ENCODE results near the gene FAM83C.

DNA sequence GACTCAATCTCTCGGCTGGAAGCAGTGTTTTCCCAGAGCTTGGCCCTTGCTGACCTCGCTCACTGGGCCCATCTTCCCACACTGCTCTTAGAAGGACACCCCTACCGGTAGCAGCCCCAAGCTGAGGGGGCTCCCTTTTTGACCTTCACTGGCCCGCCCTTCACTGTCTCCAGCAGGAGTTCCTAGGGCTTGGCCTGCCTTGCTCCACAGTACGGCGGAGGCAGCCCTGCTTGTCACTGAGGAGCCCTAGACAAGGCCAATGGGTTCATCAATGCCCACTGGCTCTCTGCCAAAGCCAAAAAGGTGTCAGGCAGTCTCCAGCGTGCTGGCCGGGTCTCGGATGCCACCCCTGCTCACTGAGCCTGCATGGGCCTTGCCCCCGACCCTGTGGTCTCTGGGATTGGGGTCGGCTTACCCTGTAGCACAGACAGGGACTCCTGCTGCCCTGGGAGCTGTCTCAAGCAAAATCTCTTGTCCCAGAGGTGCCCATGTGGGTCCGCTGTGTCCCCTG is 16.4 kb downstream of the FAM83C start:
- TF ChIP-seq, protein P1, sequence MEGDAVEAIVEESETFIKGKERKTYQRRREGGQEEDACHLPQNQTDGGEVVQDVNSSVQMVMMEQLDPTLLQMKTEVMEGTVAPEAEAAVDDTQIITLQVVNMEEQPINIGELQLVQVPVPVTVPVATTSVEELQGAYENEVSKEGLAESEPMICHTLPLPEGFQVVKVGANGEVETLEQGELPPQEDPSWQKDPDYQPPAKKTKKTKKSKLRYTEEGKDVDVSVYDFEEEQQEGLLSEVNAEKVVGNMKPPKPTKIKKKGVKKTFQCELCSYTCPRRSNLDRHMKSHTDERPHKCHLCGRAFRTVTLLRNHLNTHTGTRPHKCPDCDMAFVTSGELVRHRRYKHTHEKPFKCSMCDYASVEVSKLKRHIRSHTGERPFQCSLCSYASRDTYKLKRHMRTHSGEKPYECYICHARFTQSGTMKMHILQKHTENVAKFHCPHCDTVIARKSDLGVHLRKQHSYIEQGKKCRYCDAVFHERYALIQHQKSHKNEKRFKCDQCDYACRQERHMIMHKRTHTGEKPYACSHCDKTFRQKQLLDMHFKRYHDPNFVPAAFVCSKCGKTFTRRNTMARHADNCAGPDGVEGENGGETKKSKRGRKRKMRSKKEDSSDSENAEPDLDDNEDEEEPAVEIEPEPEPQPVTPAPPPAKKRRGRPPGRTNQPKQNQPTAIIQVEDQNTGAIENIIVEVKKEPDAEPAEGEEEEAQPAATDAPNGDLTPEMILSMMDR (IDR thresholded peaks at IDR 0.05): no peak
- no peak for TF ChIP-seq ZFX (IDR thresholded peaks at IDR 0.05; ENCODE audit: borderline replicate concordance)
